GM19397 (cell line): Measurements from ENCODE around the gene WASF1.
"Not testable (repeated sequence)": the region's sequence is repeated elsewhere in the genome, so short reads cannot be mapped to it uniquely, and the experiment has no call there.

ENCODE experiments used
- ATAC-seq: cut with Tn5 transposase; IDR thresholded peaks from one replicate; pipeline ENCODE4 v1.9.1; 2021; ENCODE audit warnings: mild to moderate bottlenecking, moderate library complexity; ENCODE audit not compliant: unreplicated experiment

Gene WASF1

DNA sequence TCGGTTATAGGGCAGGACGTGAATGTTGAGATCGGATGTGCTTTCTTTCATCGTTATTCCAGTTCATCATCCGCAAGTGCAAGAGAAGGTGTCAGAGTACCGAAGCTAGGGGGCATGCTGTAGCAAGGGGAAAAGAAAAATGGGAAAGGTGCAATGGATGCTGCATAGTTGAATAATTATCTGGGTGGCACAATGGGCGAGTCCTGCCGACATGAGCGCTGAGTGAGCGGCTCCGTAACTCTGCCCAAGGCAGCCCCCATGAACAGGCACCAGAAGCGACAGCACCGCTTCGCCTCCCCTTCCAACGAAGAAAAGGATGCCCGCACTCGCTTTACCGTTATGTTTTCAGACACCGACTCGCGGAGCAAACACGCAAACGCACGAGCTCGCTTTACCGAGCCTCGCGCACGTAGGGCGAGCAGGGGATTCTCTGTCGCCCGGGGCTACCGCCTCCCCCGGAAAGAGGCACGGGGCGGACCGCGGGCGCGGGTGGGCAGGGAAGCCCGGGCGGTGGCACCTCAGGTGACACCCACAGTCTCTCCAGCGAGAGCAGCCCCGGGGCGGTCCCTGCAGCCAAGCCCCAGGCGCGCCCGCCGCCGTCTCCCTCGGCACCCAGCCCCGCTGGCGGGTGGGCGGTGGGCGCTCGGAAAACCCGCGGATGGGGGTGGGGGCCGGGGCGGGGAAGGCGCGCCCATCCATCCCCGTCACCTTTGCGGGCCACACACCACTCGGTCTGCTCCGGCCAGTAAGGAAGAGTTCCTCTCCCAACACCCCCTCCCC lies 654 bp downstream of the WASF1 start:
- no peak for ATAC-seq

DNA sequence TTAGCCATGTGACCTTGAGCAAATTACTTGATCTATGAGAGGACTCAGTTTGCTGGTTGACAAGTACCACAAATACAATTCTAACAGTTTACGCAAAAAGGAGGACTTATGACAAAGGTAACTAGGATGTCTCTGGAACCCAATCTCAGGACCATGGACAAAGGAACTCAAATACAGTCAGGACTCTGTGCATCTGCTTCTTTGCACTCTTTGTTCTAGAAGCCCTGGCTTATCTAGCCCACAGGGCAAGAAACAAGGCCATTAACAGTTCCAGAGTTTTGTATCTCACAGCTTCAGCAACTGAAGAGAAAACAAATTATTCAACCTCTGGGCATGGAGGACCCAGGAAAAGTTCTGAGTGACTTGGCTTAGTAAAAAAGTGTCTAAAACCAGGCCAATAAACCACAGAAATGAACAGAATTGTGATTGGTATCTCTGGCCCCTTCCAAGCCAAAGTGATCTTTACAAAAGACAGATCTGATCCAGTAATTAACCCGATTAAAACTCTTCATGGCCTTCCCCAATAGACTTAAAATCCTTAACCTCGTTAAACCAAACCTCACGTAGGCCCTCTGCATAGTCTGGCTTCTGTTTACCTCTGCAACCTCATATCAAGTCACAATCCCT lies 5.9 kb downstream of the WASF1 start:
- no peak for ATAC-seq

DNA sequence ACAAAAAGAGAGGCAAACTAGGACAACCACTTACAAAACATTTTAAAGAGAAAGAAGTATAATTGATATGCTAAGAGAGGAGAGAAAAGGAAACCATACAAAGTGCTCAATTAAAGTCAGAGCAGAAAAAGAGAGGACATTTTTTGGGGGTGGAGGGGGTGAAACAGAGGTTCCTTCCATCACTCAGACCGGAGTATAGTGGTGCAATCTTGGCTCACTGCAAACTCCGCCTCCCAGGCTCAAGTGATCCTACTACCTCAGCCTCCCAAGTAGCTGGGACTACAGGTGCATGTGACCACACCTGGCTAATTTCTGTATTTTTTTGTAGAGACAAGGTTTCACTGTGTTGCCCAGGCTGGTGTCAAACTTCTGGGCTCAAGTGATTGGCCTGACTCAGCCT lies 9.4 kb downstream of the WASF1 start:
- ATAC-seq = no peak

DNA sequence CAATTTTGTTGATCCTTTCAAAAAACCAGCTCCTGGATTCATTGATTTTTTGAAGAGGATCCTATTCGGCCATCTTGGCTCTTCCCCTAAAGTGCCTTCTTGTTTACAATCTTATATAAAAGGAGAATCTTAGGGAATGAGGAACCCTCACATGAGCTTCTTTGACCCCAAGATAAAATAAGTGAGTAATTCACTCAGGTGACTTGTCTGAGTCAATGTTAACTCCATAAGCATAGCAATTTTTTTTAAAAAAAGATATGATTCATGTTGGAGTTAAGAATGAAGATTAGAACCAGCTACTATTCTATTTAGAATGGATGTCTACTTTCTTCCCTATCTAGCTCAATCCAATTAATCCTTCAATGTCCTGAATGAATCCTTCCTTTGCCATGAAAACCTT lies 21.0 kb downstream of the WASF1 start:
- ATAC-seq = no peak

DNA sequence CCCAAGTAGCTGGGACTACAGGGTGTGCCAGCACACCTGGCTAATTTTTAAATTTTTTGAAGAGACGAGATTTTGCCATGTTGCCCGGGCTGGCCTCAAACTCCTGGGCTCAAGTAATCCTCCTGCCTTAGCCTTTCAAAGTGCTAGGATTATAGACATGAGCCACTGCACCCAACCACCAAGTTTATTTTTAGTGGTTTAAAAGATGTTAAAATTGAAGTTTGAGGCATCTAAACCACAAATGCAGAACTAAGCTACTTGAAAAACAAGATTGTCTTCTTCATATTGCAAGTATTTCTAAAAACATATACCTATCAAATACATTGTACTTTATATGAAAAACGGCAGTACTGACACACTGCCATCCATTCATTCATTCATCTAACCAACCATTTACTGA lies 31.6 kb downstream of the WASF1 start:
- ATAC-seq = no peak

DNA sequence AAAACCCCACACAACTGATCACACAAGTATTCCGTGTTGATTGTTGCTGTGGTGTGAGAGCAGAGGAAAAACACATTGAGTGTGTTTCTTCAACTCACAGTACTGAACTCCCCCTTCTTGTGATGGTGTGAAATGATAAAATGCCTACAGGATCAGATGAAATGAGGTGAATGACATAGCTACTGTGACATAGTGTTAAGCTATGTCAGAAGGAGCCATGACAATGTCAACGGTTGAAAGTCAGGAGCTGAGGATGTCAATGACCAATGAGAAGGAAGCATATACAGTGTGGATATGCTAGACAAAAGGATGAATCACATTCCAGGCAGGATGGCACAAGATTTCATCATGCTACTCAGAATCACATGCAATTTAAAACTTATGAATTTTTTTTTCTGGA lies 38.8 kb downstream of the WASF1 start:
- no peak for ATAC-seq

DNA sequence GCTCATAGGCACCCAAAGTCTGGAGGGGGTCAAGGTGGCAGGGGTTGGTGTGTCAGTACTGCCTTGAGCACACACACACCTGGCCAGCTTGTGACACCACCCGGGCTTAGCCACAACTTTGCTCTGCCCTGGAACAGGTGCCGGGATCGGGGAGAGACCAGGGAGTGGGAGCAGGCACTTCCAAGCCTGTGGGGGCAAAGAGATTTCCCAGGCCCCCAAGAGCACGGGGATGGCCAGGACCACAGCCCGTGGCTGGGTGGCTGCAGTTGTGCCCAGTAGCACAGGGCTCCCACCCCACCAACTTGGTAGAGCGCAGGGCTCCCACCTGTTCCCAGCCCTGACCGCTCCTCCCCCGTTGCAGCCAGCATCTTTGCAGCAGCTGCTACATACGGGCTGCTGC lies 40.4 kb downstream of the WASF1 start:
- ATAC-seq = no peak

DNA sequence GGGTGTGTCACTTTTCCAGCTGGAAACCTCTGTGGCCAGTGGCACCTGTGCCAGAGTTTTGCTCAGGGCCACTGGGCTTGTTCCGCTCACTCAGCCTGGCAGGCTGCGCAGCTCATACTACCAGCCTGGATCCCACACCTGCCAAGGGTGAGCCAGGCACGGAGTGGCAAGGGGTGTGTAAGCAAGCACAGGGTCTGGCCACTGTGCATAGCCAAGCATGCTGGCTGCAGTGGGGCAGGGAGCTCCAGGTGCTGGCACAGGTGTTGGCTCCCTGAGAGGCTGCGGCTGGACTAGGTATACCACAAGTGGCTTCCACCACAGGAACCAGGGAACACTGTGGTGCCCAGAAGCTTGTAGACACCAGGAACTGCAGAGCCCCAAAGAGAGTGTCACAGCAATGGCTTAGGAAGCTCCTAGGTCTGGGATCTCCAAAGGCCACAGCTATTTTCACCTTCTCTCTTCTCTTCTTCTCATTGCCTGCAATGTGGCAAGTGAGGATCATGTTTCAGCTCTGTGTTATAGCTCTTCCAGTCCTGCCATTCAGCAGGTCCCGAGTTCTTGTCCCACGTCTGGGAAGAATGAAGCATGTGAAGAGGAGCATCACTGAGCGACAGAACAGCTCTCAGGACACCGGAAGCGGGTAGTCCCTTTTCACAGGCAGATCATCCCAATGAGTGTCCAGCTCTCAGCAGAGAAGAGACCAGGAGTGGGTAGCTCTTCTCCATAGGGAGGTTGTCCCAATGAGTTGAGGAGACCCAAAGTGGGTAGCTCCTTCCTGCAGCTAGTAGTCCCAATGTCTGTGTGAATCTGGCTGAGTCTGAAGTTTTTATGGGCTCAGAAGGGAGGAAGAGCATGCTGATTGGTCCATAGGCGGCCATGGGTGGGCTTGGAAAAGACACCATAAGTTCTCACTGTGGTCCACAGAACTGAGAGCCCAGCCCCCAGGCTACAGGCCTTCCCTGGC lies 41.3 kb downstream of the WASF1 start:
- no peak for ATAC-seq

DNA sequence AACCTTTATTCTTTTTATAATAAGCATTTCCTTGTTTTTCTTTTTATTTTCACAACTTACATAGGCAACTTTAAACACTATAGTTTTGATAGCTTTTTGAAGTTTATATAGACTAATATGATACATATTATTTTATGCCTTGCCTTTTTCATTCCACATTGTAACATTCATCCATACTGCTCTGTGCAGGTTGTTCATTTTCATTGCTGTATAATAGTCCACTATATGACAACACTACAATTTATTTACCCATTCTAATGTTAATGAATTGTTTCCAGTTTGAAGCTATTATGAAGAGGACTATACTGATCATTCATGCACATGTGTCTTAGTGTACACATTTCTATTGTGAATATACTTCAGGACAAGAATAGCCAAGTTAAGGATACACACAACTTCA lies 49.1 kb downstream of the WASF1 start:
- ATAC-seq = no peak

DNA sequence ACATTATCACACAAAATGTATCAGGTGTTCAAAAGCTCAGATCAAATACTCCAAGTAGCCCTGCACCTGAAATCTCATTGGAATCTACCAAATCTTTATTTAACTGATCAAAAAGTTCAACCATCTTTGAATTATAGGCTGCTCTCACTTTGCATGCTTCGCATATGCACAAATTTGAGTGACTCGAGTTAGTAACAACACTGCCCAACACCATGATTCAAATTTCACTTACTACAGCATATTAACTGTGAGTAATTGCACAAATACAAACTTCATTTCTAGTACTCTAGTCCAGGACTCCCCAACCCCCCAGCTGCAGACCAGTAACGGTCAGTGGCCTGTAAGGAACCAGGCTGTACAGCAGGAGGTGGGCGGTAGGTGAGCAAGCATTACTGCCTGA lies 51.1 kb downstream of the WASF1 start:
- ATAC-seq = no peak

DNA sequence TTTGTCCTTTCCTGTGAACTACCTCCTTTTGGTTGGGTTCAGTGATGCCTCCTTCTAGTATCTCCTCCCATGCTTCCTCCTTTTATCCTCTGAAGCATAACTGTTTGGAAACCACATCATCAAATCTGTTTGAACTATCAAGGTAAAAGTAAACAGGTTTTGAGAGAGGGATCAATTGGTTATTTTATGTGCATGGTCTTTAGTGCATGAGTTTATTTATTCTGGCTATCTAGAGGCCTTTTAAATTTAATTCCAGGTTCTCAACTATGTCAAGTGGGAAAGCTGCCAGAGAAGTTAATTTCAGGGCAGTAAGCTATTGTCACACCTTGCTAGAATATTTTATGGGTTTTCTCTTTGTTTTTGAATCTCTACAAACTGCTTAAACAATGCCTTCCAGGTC lies 54.1 kb downstream of the WASF1 start:
- ATAC-seq = no peak

DNA sequence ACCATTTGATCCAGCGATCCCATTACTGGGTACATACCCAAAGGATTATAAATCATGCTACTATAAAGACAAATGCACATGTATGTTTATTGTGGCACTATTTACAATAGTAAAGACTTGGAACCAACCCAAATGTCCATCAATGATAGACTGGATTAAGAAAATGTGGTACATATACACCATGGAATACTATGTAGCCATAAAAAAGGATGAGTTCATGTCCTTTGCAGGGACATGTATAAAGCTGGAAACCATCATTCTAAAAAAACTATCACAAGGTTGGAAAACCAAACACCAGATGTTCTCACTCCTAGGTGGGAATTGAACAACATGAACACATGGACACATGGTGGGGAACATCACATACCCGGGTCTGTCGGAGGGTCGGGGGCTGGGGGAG lies 57.8 kb downstream of the WASF1 start:
- ATAC-seq = not testable (repeated sequence)

DNA sequence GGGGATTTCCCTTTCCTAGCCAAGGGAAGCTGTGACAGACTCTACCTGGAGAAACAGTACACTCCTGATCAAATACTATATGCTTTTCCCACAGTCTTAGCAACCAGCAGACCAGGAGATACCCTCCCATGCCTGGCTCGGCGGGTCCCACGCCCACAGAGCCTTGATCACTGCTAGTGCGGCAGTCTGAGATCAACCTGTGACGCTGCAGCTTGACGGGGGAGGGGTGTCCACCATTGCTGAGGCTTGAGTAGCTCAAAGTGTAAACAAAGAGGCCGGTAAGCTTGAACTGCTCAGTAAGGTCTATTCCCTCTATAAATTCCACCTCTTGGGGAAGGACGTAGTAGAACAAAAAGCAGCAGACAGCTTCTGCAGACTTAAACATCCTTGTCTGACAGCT lies 63.2 kb downstream of the WASF1 start:
- ATAC-seq = no peak

DNA sequence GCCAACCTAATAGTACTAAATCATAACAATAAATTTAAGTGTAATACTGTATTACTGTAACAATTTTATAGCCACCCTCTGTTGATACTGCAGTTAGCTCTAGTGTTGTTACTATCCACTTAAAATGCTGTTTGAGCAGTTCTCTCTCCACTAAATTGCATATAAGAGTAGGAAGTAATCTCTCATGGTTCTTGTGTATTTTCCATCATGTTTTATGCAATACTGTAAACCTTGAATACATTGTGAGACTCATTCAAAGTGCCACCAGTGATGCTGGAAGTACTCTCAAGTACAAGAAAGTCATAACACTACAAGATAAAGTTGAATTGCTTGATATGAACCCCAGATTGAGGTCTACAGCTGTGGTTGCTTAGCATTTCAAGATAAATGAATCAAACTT lies 65.5 kb downstream of the WASF1 start:
- ATAC-seq = no peak

DNA sequence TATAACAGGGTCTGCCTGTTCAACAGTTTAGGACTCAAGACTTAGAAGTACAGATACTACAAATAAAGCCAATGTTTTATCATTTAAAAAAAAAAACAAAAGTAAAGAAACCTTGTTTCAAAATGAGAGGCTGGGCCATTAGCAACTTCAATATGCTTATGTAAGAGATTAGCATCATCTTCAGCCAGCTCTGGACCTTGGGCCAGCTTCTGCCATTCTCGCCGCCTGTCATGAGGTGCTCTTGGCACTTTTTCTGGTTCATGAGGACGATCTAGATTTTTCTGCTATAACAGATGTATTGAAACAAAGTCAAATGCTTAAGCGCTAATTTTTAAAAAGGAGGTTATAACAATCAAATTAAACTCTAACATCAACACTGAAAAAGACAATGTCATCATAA lies 74.2 kb downstream of the WASF1 start:
- ATAC-seq = no peak

DNA sequence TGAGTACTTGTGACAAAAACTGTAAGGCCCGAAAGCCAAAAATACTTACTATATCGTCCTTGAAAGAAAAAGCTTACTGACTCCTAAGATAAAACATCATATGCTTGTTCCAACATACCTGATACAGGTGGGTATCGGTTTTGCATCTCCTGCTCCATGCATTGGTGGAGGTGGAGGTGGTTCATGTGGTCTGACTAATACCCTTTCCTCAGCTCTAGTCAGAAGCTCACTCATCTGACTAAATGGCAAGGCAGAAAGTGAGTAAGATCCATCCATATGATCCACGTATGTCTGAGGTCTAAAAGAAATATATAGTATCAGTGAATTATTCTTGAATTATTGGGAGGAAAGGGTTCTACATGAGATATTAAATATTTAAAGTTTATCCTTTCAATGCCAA lies 76.2 kb downstream of the WASF1 start:
- no peak for ATAC-seq

DNA sequence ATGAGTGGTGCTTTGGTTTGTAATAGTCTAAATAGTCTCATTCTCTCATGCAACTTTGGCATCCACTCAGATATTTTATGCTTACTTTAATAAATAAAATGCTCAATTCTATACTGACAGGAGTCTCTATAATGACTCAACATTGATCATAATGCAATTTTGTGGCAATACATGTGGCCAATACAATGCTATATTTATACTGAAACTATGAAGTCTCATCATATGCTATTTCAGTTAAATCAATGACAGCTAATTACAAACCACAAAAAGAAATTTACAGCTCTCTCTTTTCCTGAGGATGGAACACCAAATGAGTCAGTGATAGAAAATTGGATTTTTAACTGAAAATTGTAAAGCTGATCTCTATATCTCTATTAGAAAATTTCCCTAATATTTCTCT lies 77.1 kb downstream of the WASF1 start:
- ATAC-seq = no peak

DNA sequence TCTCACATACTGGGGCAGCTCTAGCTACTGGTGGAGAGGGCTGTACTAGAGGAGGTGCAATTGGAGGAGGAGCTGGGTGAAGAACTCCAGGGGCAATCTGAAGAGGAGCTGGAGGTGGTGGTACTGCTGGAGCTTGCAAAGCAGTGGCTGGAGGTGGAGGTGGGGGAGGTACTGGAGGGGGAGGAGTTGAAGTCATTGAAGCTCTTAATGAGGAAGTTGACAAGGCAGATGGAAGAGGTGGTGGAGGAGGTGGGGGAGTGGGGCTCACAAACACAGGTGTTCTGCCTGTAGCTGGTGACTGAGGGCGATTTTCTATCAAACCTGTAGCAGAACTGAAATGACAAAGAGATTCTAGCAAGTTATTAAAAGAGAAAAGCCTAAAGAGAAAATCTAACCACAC lies 77.6 kb downstream of the WASF1 start:
- no peak for ATAC-seq

DNA sequence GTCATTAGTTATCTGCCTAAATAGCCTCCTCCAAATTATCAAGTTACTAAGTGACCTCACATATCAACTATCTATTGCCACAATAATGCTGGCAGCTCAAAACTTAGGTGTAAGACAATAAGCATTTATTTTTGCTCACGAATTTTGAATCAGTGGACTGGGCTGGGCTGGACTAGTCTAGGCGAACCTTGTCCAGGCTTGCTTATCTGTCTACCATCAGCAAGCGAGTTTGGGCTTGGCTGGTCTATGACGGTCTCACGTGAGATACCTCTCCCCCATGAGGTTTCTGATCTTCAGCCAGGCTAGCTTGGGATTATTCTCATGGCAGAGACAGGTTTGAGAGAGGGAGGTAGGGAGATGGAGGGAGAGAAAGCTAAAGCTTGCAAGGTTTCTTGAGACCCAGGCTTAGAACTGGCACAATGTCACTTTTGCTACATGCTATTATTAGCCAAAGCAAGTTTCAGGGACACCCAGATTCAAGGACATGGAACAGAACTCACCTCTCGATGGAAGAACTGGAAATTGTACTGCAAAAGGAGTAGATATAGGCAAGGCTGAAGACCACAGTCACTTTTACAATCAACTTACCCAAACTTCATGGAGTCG lies 80.9 kb downstream of the WASF1 start:
- ATAC-seq = no peak

DNA sequence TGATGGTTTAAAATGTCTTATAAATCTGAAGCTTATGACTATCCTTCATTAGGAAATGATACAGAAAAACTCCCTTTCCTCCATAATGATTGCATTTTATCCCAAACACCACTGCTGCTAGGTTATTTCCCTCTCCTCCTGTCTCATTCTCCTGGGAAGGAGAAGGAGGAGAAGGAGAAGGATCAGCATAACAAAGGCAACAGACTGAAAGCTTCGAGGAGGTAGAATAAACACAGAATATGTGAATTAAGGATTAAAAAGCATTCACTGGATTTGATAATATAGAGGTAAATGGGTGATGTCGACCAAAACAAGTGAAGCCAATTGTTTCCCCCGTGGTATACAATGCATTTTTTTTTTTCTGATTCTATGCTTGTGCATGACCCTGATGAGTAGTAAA lies 82.0 kb downstream of the WASF1 start:
- ATAC-seq = no peak

DNA sequence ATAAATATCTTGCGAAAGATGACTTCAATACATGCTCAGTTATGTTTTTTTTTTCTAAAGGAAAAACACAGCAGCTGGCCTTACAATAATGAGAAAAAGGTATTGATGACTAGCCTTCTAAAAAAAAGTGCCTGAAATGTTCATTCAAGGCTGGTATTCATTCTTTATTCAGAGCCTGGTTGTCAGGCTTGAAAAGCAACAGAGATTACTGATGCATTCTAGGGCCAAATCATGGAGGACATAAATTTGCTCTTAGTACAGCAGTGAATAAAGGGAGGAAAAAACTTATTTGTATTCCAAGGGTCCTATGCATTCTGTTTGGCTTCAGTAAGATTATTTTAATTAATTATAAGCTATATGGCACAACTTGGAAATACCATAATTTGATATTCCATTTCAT lies 83.5 kb downstream of the WASF1 start:
- ATAC-seq = no peak
